GM12801 (cell line): ENCODE data around the gene ASCC1.

Experiments
- TF ChIP-seq, protein P1 (sequence below): IDR thresholded peaks from one replicate; pipeline ENCODE4 v1.5.1; 2011; ENCODE audit warnings: control low read depth; ENCODE audit not compliant: insufficient read length; ENCODE audit errors: extremely low read depth

The ASCC1 gene

DNA sequence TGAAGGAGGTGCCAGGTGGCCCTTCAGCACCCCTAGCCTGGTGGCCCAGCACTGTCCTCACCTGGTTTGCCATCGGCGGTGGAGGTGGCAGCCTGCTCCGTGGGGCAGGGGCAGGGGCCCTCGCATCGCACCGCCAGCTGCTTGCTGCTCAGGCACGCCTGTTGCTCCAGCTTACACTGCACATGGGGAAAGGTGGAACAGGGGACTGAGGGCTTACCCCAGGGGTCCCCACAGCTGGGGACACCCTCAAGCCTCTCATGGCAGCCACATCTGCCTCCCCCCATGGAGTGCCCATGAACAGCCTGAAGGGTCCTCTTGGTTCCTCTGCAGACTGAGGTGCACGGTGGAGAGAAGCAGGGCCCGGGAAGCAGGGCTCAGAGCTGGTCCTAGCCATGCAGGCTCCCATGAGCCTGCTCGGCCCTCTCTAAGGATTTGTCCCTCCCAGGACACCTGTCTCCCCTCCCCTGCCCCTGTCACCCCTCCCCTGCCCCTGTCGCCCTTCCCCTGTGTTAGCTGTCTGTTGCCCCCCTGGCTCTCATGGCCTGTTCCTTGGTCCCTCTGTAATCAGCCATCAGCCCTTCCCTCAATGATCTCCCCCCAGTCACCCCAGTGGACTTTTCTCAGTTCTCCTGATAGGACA is 147.8 kb downstream of the ASCC1 start:
- TF ChIP-seq, protein P1, sequence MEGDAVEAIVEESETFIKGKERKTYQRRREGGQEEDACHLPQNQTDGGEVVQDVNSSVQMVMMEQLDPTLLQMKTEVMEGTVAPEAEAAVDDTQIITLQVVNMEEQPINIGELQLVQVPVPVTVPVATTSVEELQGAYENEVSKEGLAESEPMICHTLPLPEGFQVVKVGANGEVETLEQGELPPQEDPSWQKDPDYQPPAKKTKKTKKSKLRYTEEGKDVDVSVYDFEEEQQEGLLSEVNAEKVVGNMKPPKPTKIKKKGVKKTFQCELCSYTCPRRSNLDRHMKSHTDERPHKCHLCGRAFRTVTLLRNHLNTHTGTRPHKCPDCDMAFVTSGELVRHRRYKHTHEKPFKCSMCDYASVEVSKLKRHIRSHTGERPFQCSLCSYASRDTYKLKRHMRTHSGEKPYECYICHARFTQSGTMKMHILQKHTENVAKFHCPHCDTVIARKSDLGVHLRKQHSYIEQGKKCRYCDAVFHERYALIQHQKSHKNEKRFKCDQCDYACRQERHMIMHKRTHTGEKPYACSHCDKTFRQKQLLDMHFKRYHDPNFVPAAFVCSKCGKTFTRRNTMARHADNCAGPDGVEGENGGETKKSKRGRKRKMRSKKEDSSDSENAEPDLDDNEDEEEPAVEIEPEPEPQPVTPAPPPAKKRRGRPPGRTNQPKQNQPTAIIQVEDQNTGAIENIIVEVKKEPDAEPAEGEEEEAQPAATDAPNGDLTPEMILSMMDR, result no peak

GRCh38 chr10:72067463-72068125 is 148.5 kb downstream of the ASCC1 start:
- TF ChIP-seq, protein P1, result no peak

GRCh38 chr10:72066318-72067284 is 149.5 kb downstream of the ASCC1 start:
- TF ChIP-seq, protein P1, result no peak

GRCh38 chr10:72065439-72066025 is 150.5 kb downstream of the ASCC1 start:
- TF ChIP-seq, protein P1, result no peak

DNA sequence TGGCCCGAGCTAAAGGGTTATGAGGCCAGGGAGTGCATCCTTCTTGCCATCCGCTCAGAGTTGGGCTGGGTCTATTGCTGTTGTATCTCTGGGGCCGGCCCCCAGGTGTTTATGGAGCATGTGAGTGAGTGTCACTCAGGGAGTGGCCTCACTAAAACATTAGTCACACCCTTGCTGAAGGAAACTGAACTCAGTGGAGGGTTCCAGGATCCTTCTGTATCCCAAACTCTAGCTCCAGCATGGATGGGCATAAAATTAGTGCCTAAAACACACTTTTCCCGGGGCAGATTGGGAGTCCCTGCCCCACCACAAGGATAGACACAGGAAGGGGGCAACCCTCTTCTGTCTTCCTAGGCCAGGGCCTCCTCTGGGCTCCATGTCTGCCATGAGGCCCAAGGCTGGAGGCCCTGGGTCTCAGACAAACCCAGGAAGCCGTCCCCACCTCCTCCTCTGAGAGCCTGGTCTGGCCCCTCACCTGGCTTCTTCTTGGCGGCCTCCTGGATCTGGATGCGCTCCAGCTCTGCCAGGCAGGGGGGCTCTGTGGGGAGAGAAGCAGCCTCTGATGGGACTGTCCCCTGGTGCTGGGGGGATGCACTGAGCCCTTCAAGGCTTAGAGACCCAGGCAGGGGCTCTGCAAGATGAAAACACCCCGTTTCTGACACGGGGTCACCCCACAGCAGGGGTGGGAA is 152.2 kb downstream of the ASCC1 start:
- TF ChIP-seq, protein P1, result no peak

DNA sequence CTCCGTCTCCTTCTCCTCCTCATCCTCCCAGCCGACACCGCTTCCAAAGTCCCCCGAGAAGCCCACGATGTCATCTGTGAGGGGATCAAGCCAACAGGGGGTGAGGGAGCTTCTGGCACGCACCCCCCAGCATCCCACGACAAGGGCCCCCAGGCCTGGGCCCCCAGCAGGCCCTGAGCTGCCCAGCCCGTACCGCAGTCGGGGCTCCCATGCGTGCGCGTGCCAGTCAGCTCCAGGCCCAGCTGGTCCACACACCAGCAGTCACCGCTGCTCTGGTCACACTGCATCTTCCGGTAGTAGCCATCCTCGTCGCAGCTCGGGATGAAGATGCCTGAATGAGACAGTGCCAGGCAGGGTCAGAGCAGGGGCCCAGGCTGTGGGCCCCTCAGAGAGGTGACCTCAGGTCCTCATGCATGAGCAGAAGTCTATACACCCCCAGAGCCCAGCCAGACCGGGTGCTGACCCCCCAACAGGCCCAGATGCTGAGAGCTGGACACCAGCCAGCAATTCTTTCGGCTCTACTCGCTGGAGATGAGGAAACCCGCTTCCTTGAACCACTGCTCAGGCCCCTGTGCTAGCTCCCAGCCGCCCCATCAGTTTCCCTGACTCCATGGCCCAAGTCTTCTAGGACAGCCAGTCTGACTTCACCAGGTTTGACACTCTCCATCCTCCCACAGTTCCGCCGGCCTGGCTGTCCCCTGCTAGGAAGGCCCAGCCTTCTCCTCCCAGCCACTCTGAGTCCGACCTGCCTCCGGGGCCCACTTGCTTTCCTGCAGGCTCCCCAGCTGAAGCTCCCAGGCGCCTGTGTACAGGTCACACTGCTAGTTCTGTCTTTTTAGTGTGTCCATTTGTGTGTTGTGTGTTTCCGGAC is 153.0 kb downstream of the ASCC1 start:
- TF ChIP-seq, protein P1, result no peak
